HG02798 (cell line): ENCODE measurements around the gene ANXA1.
A peak's percentile ranks its signal among the peaks of the same experiment; 100 is the strongest.
"Not testable (repeated sequence)": the region's sequence is repeated elsewhere in the genome, so short reads cannot be mapped to it uniquely, and the experiment has no call there.

ENCODE experiments used
- ATAC-seq: cut with Tn5 transposase; IDR thresholded peaks from one replicate; pipeline ENCODE4 v1.9.1; 2021; ENCODE audit warnings: mild to moderate bottlenecking; ENCODE audit not compliant: unreplicated experiment, poor library complexity

ANXA1 gene

GRCh38 chr9:73165911-73166310, 14.2 kb downstream of the ANXA1 start:
- ATAC-seq = no peak

GRCh38 chr9:73166468-73166867, 14.8 kb downstream of the ANXA1 start:
- ATAC-seq = no peak

GRCh38 chr9:73167614-73168013, 15.9 kb downstream of the ANXA1 start:
- no peak for ATAC-seq

GRCh38 chr9:73168298-73168934, 16.8 kb downstream of the ANXA1 start:
- no peak for ATAC-seq

- ATAC-seq = no peak
Measured at GRCh38 chr9:73170185-73170957, 18.7 kb downstream of the ANXA1 start.

- no peak for ATAC-seq
Measured at GRCh38 chr9:73172901-73173215, 21.2 kb downstream of the ANXA1 start.

GRCh38 chr9:73173557-73174329, 22.1 kb downstream of the ANXA1 start:
- ATAC-seq = no peak

- ATAC-seq = no peak
Measured at GRCh38 chr9:73174330-73174980, 22.8 kb downstream of the ANXA1 start.

GRCh38 chr9:73176450-73176875, 24.8 kb downstream of the ANXA1 start:
- ATAC-seq = no peak

GRCh38 chr9:73178044-73178443, 26.4 kb downstream of the ANXA1 start:
- ATAC-seq = no peak

- ATAC-seq = peak; percentile 55
Measured at GRCh38 chr9:73179589-73179988, 27.9 kb downstream of the ANXA1 start.

GRCh38 chr9:73180403-73180802, 28.7 kb downstream of the ANXA1 start:
- ATAC-seq = no peak

- no peak for ATAC-seq
Measured at GRCh38 chr9:73182928-73183327, 31.3 kb downstream of the ANXA1 start.

- ATAC-seq = no peak
Measured at GRCh38 chr9:73183428-73183827, 31.8 kb downstream of the ANXA1 start.

- peak; percentile 49 for ATAC-seq
Measured at GRCh38 chr9:73183917-73184861, 32.5 kb downstream of the ANXA1 start.

- not testable (repeated sequence) for ATAC-seq
Measured at GRCh38 chr9:73191109-73191508, 39.4 kb downstream of the ANXA1 start.

- no peak for ATAC-seq
Measured at GRCh38 chr9:73194284-73194683, 42.6 kb downstream of the ANXA1 start.

- no peak for ATAC-seq
Measured at GRCh38 chr9:73199448-73199847, 47.8 kb downstream of the ANXA1 start.

GRCh38 chr9:73199886-73200285, 48.2 kb downstream of the ANXA1 start:
- no peak for ATAC-seq
